Adrenal gland (tissue), 5 donors: Measurements from ENCODE around the gene ATE1.

Experiments
- CTCF ChIP-seq, 6 experiments: fragments of 450-650 bp in 4 of 6; fragments of 200-600 bp in 2 of 6; sonication (generic) in 1 of 6; IDR thresholded peaks; 1 replicate in 5 of 6; 2 replicates in 1 of 6; pipeline versions ENCODE4 v1.5.1 to v1.8.0; 2016 to 2021; ENCODE audit warnings: antibody characterized with exemption in 6 of 6, mild to moderate bottlenecking in 2 of 6, moderate library complexity in 1 of 6
- POLR2A ChIP-seq, 2 donors: fragments of 450-650 bp; IDR thresholded peaks; one replicate each; pipeline ENCODE4 v1.6.1; 2017; ENCODE audit warnings: antibody characterized with exemption in 2 of 2, mild to moderate bottlenecking in 2 of 2, moderate library complexity in 1 of 2
- donor health status: DM: no; HTN: no; CAD: no.

GRCh38 chr10:121862649-121863048, 65.2 kb downstream of the ATE1 start:
- TF ChIP-seq CTCF (IDR thresholded peaks at IDR 0.05), result no peak
- no peak for TF ChIP-seq POLR2A (IDR thresholded peaks at IDR 0.05)
